Measurements from ENCODE around the gene TMTC2. TPM values are rescaled to one million over a fixed set of nuclear protein-coding genes. Genes with fewer than 3 reads are reported as not detected.

The TMTC2 gene
- 1 to 10 TPM; 2.4 to 2.5 TPM for total RNA-seq

- peak within 1 kb of the TSS; percentile 88 for H3K27ac Mint-ChIP-seq
- ChIA-PET CTCF (interaction anchor here (0.6 to 2.1 kb wide), 32 partner anchors 9 to 1817 kb away, joined by 3 to 17 read pairs (median 4); partner anchors contain the start of genes CCDC59 and METTL25), POLR2A (interaction anchor here (0.7 kb wide), 1 partner anchor 713 kb away, joined by 3 read pairs; no protein-coding TSS in a partner anchor)
- H3K27me3 Mint-ChIP-seq, result peaks cover 12% of the 10 kb centered on the region
- no peaks in the 10 kb centered on the region for H3K36me3 Mint-ChIP-seq (ENCODE audit: low read depth)
- H3K4me3 Mint-ChIP-seq, result peak within 1 kb of the TSS; percentile 79
- H3K9me3 Mint-ChIP-seq (ENCODE audit: low read depth), result no peaks in the 10 kb centered on the region
- H3K4me1 Mint-ChIP-seq, result peaks cover 10% of the 10 kb centered on the region
- intact Hi-C loops (cut with DNase I, micrococcal nuclease), result loop anchor here (1.0 to 10.0 kb wide), 7 partner anchors 159 to 1137 kb away; partner anchors contain the start of genes CCDC59 (in 2 of the 2) and METTL25 (in 2 of the 2)
- DNase-seq, result peak; percentile 95
- ATAC-seq, result peak; percentile 95
These were observed at the start of gene TMTC2 for GRCh38 chr12:82686168-82687020. TSS of gene TMTC2 (plus strand) at chr12:82686906.

- DNase-seq (no peak), ATAC-seq (no peak)
- no peaks in the 10 kb centered on the region for H3K27me3 Mint-ChIP-seq
- no peaks in the 10 kb centered on the region for H3K9me3 Mint-ChIP-seq (ENCODE audit: low read depth)
- no peaks in the 10 kb centered on the region for H3K36me3 Mint-ChIP-seq (ENCODE audit: low read depth)
- no peak overlapping the region for H3K4me3 Mint-ChIP-seq
- no peak overlapping the region for H3K27ac Mint-ChIP-seq
- intact Hi-C loops (cut with DNase I, micrococcal nuclease), result no loop called here
- ChIA-PET POLR2A (no interaction called here), CTCF (no interaction called here)
- no peaks in the 10 kb centered on the region for H3K4me1 Mint-ChIP-seq
These were observed 48.4 kb upstream of the TMTC2 start for GRCh38 chr12:82638324-82638723.

DNA sequence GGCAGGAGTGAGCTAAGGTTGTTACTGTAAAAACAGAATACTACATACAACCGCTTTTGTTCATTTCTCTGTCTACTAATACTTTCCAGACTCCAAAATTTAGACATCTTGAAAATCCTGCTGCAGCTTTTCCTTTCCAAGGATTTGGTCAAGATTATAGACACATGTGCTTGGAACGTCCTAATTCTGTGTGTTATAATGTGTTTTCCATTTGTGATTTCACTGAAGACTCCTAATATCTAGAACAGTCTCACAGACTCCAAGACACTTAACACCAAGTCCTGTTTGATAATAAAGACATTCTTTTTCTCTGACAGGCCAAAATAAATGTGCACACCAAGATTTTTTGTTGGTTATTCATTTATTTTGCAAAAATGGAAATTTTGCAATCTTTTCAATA, 41.8 kb upstream of the TMTC2 start:
- no peaks in the 10 kb centered on the region for H3K27me3 Mint-ChIP-seq
- H3K27ac Mint-ChIP-seq, result no peak overlapping the region
- DNase-seq (no peak), ATAC-seq (no peak)
- H3K36me3 Mint-ChIP-seq (ENCODE audit: low read depth), result no peaks in the 10 kb centered on the region
- CTCF ChIA-PET, result no interaction called here
- H3K4me3 Mint-ChIP-seq, result no peak overlapping the region
- intact Hi-C loops (cut with DNase I, micrococcal nuclease), result no loop called here
- POLR2A ChIA-PET, result no interaction called here
- no peaks in the 10 kb centered on the region for H3K9me3 Mint-ChIP-seq (ENCODE audit: low read depth)
- no peaks in the 10 kb centered on the region for H3K4me1 Mint-ChIP-seq

DNA sequence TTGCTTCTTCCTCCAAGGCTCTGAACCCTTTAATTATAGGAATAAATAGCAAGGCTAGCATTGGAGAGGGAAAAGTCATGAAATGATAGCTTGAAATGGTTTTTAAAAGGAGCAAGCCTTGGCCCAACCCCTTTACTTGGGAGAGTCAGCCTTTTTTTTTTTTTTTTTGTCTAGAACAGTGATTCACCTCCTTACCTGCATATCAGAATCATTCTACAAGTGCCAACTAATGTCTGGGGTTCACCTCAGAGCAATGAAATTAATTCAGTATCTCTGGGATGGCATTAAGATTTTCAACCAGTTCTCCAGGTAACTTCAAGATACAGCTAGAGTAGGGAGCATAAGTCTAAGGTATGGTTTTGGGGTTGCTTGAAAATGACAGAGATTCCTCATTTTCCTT, 41.3 kb upstream of the TMTC2 start:
- intact Hi-C loops (cut with DNase I, micrococcal nuclease), result no loop called here
- ChIA-PET CTCF (no interaction called here), POLR2A (no interaction called here)
- ATAC-seq (no peak), DNase-seq (no peak)
- Mint-ChIP-seq H3K36me3 (ENCODE audit: low read depth) (no peaks in the 10 kb centered on the region), H3K9me3 (ENCODE audit: low read depth) (no peaks in the 10 kb centered on the region), H3K4me1 (peaks cover 1% of the 10 kb centered on the region), H3K27ac (no peak overlapping the region), H3K4me3 (no peak overlapping the region), H3K27me3 (no peaks in the 10 kb centered on the region)

- intact Hi-C loops (cut with DNase I, micrococcal nuclease), result no loop called here
- no peaks in the 10 kb centered on the region for H3K27me3 Mint-ChIP-seq
- ATAC-seq (no peak), DNase-seq (no peak)
- peaks cover 6% of the 10 kb centered on the region for H3K4me1 Mint-ChIP-seq
- H3K27ac Mint-ChIP-seq, result no peak overlapping the region
- ChIA-PET POLR2A (no interaction called here), CTCF (interaction anchor here (0.6 kb wide), 1 partner anchor 28 kb away, joined by 3 read pairs; no protein-coding TSS in a partner anchor)
- H3K4me3 Mint-ChIP-seq, result no peak overlapping the region
- H3K9me3 Mint-ChIP-seq (ENCODE audit: low read depth), result no peaks in the 10 kb centered on the region
- no peaks in the 10 kb centered on the region for H3K36me3 Mint-ChIP-seq (ENCODE audit: low read depth)
These were observed 38.9 kb upstream of the TMTC2 start for GRCh38 chr12:82647853-82648252.

DNA sequence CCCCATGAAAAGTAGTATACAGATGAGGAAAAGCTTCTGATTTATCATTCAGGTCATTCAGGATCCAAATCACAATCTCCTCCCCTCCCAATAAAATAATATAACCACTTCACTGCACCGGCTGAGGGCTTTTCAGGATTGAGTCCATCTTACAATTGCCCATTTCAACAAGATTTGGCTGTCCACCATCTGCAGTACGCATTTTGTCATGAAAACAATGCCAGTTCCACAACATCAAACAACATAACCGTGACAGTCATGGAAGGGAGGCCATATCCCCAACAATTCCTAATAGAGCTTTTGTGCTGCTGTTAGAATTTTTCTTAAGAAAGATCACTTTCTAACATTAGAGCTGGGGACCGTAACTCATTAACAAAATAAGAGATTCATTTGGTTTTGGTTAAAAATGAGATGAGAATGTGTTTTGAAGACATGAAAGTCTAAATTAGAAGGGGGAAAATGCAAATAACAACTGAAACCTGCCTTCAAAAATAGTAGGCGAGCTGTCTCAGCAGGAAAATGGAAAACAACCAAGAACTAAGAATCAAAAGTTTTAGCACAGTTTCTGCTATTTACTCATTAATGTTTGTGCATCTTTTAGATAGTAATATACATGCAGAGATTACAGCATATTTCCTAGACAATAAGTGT, 38.3 kb upstream of the TMTC2 start:
- no peak overlapping the region for H3K27ac Mint-ChIP-seq
- H3K4me3 Mint-ChIP-seq, result no peak overlapping the region
- no peaks in the 10 kb centered on the region for H3K27me3 Mint-ChIP-seq
- ChIA-PET POLR2A (no interaction called here), CTCF (interaction anchor here (0.6 kb wide), 1 partner anchor 28 kb away, joined by 3 read pairs; no protein-coding TSS in a partner anchor)
- H3K9me3 Mint-ChIP-seq (ENCODE audit: low read depth), result no peaks in the 10 kb centered on the region
- intact Hi-C loops (cut with DNase I, micrococcal nuclease), result no loop called here
- H3K4me1 Mint-ChIP-seq, result peaks cover 6% of the 10 kb centered on the region
- ATAC-seq, result no peak
- H3K36me3 Mint-ChIP-seq (ENCODE audit: low read depth), result no peaks in the 10 kb centered on the region
- no peak for DNase-seq

DNA sequence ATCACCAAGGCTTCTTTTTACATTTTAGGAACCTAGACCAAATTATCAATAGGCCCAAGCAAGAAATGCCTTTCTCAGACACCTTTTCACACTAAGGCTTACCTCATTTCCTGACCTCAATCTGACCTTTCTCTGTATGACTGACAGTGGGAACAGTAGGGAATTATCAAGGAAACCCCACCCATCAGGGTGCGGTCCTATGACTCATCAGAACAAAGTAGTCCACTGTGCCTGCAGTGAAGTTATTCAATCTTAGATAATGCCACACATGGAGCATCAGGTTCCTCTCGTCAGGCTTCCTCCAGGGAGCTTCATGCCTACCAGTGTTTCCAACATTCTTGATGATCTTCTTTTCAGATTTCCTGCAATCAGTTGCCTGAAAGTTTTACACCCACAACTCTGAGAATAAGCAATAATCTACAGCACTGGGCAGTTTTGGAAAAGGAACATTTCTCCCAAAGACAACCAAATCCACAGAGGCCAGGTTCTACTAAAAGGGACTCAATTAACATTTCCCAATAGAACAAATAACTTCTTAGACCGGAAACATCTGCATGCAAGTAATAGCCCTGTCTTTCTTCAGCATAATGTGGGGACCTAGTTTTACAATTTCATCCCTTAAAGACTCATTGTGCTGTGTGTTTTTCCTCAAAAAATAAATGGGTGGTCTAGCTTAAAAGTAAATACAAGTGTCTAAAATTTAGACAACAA, 35.9 kb upstream of the TMTC2 start:
- peak; percentile 44 for ATAC-seq
- ChIA-PET CTCF (no interaction called here), POLR2A (no interaction called here)

DNA sequence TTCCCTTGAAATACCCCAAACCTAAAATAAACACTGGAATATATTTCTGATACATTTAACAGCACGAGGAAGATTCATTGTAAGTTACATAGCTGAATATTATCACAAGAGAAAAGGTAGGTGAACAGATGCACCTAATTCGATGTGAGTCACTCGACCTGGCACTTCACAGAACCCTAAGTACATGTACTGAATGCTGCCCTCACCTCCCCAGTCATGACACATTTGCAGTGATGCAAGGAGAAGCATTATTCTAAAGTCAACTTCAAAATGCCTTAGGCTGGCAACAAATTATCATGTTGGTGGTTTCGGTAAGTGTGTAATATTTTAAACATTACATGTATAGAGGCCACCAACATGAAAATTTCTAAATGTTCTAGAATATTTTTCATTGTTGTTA, 35.2 kb upstream of the TMTC2 start:
- Mint-ChIP-seq H3K9me3 (ENCODE audit: low read depth) (no peaks in the 10 kb centered on the region), H3K4me1 (peaks cover 6% of the 10 kb centered on the region), H3K27ac (no peak overlapping the region), H3K36me3 (ENCODE audit: low read depth) (no peaks in the 10 kb centered on the region), H3K4me3 (no peak overlapping the region), H3K27me3 (peaks cover 4% of the 10 kb centered on the region)
- no peak for DNase-seq
- ATAC-seq, result no peak
- intact Hi-C loops (cut with DNase I, micrococcal nuclease), result no loop called here
- POLR2A ChIA-PET, result no interaction called here
- CTCF ChIA-PET, result no interaction called here

More for the DNA sequence above, 35.9 kb upstream of the TMTC2 start:
- Mint-ChIP-seq H3K36me3 (ENCODE audit: low read depth) (no peaks in the 10 kb centered on the region), H3K4me3 (no peak overlapping the region), H3K4me1 (peaks cover 6% of the 10 kb centered on the region), H3K9me3 (ENCODE audit: low read depth) (no peaks in the 10 kb centered on the region), H3K27me3 (peaks cover 2% of the 10 kb centered on the region), H3K27ac (no peak overlapping the region)
- intact Hi-C loops (cut with DNase I, micrococcal nuclease), result no loop called here
- DNase-seq, result peak; percentile 9

GRCh38 chr12:82652071-82652470, 34.6 kb upstream of the TMTC2 start:
- ATAC-seq (no peak), DNase-seq (no peak)
- CTCF ChIA-PET, result no interaction called here
- POLR2A ChIA-PET, result no interaction called here
- Mint-ChIP-seq H3K4me3 (no peak overlapping the region), H3K4me1 (peaks cover 6% of the 10 kb centered on the region), H3K27me3 (peaks cover 4% of the 10 kb centered on the region), H3K36me3 (ENCODE audit: low read depth) (no peaks in the 10 kb centered on the region), H3K9me3 (ENCODE audit: low read depth) (no peaks in the 10 kb centered on the region), H3K27ac (no peak overlapping the region)
- intact Hi-C loops (cut with DNase I, micrococcal nuclease), result no loop called here

GRCh38 chr12:82655751-82656150, 31.0 kb upstream of the TMTC2 start:
- Mint-ChIP-seq H3K27me3 (peaks cover 4% of the 10 kb centered on the region), H3K4me1 (peaks cover 2% of the 10 kb centered on the region), H3K36me3 (ENCODE audit: low read depth) (no peaks in the 10 kb centered on the region), H3K9me3 (ENCODE audit: low read depth) (no peaks in the 10 kb centered on the region), H3K27ac (no peak overlapping the region), H3K4me3 (no peak overlapping the region)
- intact Hi-C loops (cut with DNase I, micrococcal nuclease), result no loop called here
- CTCF ChIA-PET, result no interaction called here
- POLR2A ChIA-PET, result no interaction called here
- ATAC-seq (no peak), DNase-seq (no peak)

- no peak overlapping the region for H3K27ac Mint-ChIP-seq
- DNase-seq (no peak), ATAC-seq (no peak)
- H3K4me1 Mint-ChIP-seq, result no peaks in the 10 kb centered on the region
- peaks cover 8% of the 10 kb centered on the region for H3K27me3 Mint-ChIP-seq
- ChIA-PET CTCF (no interaction called here), POLR2A (no interaction called here)
- H3K36me3 Mint-ChIP-seq (ENCODE audit: low read depth), result no peaks in the 10 kb centered on the region
- no peak overlapping the region for H3K4me3 Mint-ChIP-seq
- no peaks in the 10 kb centered on the region for H3K9me3 Mint-ChIP-seq (ENCODE audit: low read depth)
- intact Hi-C loops (cut with DNase I, micrococcal nuclease), result no loop called here
These were observed 27.1 kb upstream of the TMTC2 start for GRCh38 chr12:82659343-82660207.

Measured in activated CD4-positive, alpha-beta T cell treated with anti-CD3 and anti-CD28 coated beads for 36 hours (primary cell).